Left lung (tissue), 10 donors: ENCODE results near the gene RAB35. TPM values are rescaled to one million over a fixed set of nuclear protein-coding genes. Genes with fewer than 3 reads are reported as not detected.

Experiments
- ATAC-seq: fragments of 200-7000 bp; cut with Tn5 transposase; one replicate; pipeline ENCODE4 v1.9.1; 2020; ENCODE audit warnings: moderate library complexity
- DNase-seq, 4 donors: peaks; one replicate each; pipeline ENCODE4 v3.0.0-alpha.2; 2013 to 2020
- H3K27ac ChIP-seq, 2 donors: fragments of 200-600 bp; sonication (generic) in 1 of 2; one replicate each; pipeline versions ENCODE4 v1.5.0 to v1.8.0; 2020 to 2021
- H3K27me3 ChIP-seq, 2 donors: fragments of 200-600 bp; sonication (generic) in 1 of 2; one replicate each; pipeline versions ENCODE4 v1.5.0 to v1.8.0; 2020 to 2021
- H3K36me3 ChIP-seq, 2 donors: fragments of 200-600 bp; sonication (generic) in 1 of 2; one replicate each; pipeline versions ENCODE4 v1.5.0 to v1.8.0; 2020 to 2021
- H3K4me1 ChIP-seq, 2 donors: fragments of 200-600 bp; one replicate each; pipeline ENCODE4 v1.8.0; 2021
- H3K4me3 ChIP-seq, 2 donors: fragments of 200-600 bp; sonication (generic) in 1 of 2; one replicate each; pipeline versions ENCODE4 v1.5.0 to v1.8.0; 2020 to 2021; ENCODE audit warnings: mild to moderate bottlenecking in 1 of 2
- H3K9me3 ChIP-seq, 2 donors: fragments of 200-600 bp; sonication (generic) in 1 of 2; one replicate each; pipeline versions ENCODE4 v1.5.0 to v1.8.0; 2020 to 2021
- CTCF ChIP-seq, 2 donors: fragments of 200-600 bp; sonication (generic) in 1 of 2; IDR thresholded peaks; one replicate each; pipeline versions ENCODE4 v1.5.0 to v1.8.0; 2021; ENCODE audit warnings: antibody characterized with exemption in 2 of 2
- intact Hi-C, 2 donors: fragments of 100-400 bp; cut with DNase I; formaldehyde crosslinking; loops; one replicate each; pipeline versions ENCODE4 v1.11.2 to v1.14.2; 2022
- polyA plus RNA-seq, 6 donors: library from polyadenylated mRNA; unstranded; fragments of 120-200 nt; gene quantifications; one replicate each; pipeline ENCODE4 v1.2.1, GENCODE V29; 2013; ENCODE audit not compliant: insufficient read length in 6 of 6
- total RNA-seq, 2 donors: library from RNA; stranded (reverse); fragmentation: NEBNext Ultra II Directional; extraction: Animal tissue kit (Norgen Biotek cat#: 25700); gene quantifications; one replicate each; pipeline ENCODE4 v1.2.1, GENCODE V29; 2021
- donor health status: DM: no; HTN: yes; CAD: no.
- donor health status: DM: no; HTN: no; CAD: no.

The RAB35 gene
- total and polyA plus RNA-seq, 8 donors: 35.1 to 54.2 (median 39.2) TPM

- intact Hi-C loops: no loop called here
- H3K27me3 ChIP-seq: no peaks in the 10 kb centered on the region
- H3K4me1 ChIP-seq: peaks cover 23 to 75% of the 10 kb centered on the region in 2 donors
- peak overlapping the region; percentile 90 to 96 for H3K27ac ChIP-seq
- no peaks in the 10 kb centered on the region for H3K9me3 ChIP-seq
- peak; percentile 93 to 99 (median 96) for DNase-seq
- H3K36me3 ChIP-seq: peaks cover 0 to 18% of the 10 kb centered on the region in 2 donors
- ATAC-seq: peak; percentile 91
- H3K4me3 ChIP-seq: peak overlapping the region; percentile 68 to 96
- TF ChIP-seq CTCF (IDR thresholded peaks at IDR 0.05): no peak
Observed at GRCh38 chr12:120116792-120117651, 469 bp upstream of the RAB35 start.

DNA sequence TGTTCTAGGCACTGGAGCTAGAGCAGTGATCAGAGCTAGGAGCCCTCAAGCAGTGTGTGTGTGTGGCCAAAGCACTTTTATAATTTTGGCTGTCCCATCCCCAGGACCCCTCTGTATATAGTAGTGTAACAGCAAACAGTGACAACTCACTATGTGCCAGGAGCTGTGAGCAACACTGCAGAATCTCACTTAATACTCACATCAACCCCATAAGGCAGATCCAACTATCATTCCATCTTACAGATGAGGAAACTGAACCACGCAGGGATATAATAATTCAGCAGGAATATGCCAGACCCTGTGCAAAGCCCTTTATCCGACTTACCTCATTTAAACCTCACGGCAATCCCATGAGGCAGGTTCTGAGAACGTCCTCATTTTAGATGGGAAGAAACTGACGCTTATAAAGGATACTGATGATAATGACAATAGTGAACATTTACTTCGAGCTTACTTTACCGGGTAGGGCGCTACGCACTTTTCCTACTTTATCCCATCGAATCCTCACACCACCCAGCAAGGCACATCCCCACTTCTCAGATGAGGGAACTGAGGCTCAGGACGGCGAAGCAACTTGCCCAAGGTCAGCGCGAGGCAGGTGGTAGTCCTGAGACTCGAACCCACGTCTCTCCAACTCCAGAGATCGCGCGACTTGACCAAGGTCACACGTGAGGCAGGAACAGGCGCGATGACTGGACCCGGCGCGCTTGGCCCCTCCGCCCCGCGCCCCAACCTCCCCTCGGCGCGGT is 687 bp downstream of the RAB35 start:
- Histone ChIP-seq H3K4me1 (peaks cover 23 to 83% of the 10 kb centered on the region in 2 donors), H3K27me3 (no peaks in the 10 kb centered on the region), H3K36me3 (peaks cover 0 to 18% of the 10 kb centered on the region in 2 donors), H3K4me3 (peak overlapping the region; percentile 68 to 96), H3K27ac (peak overlapping the region; percentile 90 to 96), H3K9me3 (no peaks in the 10 kb centered on the region)
- ATAC-seq (no peak), DNase-seq (peak in 1 of 4 donors; percentile 81)
- intact Hi-C loops: no loop called here
- TF ChIP-seq CTCF (IDR thresholded peaks at IDR 0.05): no peak

DNA sequence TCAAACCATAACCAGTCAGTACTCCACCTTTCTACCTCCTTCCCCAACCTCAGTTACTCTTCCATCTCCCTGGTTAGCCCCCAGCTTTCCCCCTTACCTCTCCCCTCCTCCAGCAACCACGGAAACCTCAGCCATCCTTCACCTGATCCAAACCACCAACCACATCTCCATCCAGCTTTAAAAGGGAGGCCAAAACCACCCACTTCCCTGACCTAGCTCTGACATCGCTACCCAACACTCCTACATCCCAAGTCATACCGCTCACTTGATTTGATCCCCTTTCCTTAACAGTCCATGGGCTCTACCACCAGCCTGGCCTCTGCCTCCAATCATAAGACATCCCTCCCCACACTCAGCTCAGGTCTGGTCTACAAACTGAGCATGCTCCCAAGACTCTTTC is 1.5 kb downstream of the RAB35 start:
- no peaks in the 10 kb centered on the region for H3K27me3 ChIP-seq
- peaks cover 23 to 85% of the 10 kb centered on the region in 2 donors for H3K4me1 ChIP-seq
- peaks cover 0 to 18% of the 10 kb centered on the region in 2 donors for H3K36me3 ChIP-seq
- intact Hi-C loops: no loop called here
- no peak for TF ChIP-seq CTCF (IDR thresholded peaks at IDR 0.05)
- H3K9me3 ChIP-seq: no peaks in the 10 kb centered on the region
- H3K27ac ChIP-seq: no peak overlapping the region
- ATAC-seq: no peak
- no peak for DNase-seq
- H3K4me3 ChIP-seq: peak overlapping the region in 1 of 2 donors; percentile 96

DNA sequence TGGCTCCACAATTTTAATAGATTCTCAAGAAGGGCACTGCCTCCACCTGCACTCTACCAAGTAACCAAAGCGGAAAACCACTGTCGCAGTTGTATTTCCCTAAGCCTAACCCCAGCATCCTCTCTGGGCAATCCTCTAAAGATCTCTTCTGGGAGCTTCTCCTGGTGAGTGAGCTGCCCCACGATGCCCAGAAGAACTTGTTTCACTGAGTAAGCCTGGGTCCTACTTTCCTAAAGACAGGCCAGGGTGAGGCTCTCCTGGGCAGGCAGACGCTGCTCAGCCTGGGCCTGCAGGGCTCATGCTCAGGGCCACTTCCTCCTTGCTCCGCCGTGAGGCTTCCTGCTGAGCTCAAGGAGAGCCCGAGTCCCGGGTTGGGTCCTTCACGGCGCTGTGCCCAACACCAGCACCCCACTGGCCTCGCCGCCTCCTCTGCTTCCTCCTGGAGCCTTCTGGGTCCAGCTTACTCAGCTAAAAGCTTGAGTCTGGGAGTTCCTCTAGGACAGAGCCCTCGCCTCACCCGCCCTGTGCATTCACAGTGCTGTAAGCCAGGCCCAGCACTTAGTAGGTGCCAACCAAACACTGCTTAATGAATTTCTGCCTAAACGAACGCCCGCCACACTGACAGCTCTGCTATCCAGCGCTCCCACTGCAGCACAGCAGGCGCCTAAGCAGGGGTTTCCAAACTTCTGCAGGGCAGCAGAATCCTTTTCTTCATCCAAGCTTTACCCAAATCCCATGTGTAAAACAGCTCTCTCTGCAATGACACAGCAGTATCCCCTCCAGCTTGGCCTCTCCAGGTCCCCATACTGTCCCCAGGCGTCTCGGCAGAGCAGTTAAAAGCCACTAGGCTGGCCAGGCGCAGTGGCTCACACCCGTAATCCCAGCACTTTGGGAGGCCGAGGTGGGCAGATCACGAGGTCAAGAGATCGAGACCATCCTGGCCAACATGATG is 5.7 kb downstream of the RAB35 start:
- TF ChIP-seq CTCF (IDR thresholded peaks at IDR 0.05): no peak
- H3K27ac ChIP-seq: peak overlapping the region in 1 of 2 donors; percentile 78
- peak in 2 of 4 donors; percentile 89 to 94 for DNase-seq

More for the DNA sequence above, 5.7 kb downstream of the RAB35 start:
- no peaks in the 10 kb centered on the region for H3K9me3 ChIP-seq
- intact Hi-C loops: no loop called here
- peaks cover 0 to 48% of the 10 kb centered on the region in 2 donors for H3K36me3 ChIP-seq
- peak; percentile 86 for ATAC-seq
- no peaks in the 10 kb centered on the region for H3K27me3 ChIP-seq
- H3K4me1 ChIP-seq: peaks cover 12 to 64% of the 10 kb centered on the region in 2 donors
- no peak overlapping the region for H3K4me3 ChIP-seq
